H7 (cell line): ENCODE results near the gene DUSP9. TPM values are rescaled to one million over a fixed set of nuclear protein-coding genes. Genes with fewer than 3 reads are reported as not detected.

Experiments
- DNase-seq: peaks from one replicate; pipeline ENCODE4 v3.0.0; 2012
- H3K27me3 ChIP-seq: 2 replicates; pipeline ENCODE4 v1.6.0; 2011; ENCODE audit warnings: mild to moderate bottlenecking, low read length; ENCODE audit not compliant: control insufficient read depth, insufficient read depth
- H3K36me3 ChIP-seq: replicated peaks from 2 replicates; pipeline ENCODE4 v1.5.1; 2011; ENCODE audit warnings: low read length; ENCODE audit not compliant: control insufficient read depth, insufficient read depth
- H3K4me3 ChIP-seq: 2 replicates; pipeline ENCODE4 v1.5.1; 2011; ENCODE audit warnings: low read depth, mild to moderate bottlenecking, control low read depth, low read length, moderate library complexity; ENCODE audit not compliant: insufficient read depth
- total RNA-seq: library from RNA; depleted of rRNA; stranded (reverse); fragments of >200 nt; shearing (Covaris generic); gene quantifications from 2 replicates; pipeline ENCODE4 v1.2.3, GENCODE V29; 2014

DUSP9 gene
- total RNA-seq, 1 experiment from 2014 or later: 2.3 TPM

DNA sequence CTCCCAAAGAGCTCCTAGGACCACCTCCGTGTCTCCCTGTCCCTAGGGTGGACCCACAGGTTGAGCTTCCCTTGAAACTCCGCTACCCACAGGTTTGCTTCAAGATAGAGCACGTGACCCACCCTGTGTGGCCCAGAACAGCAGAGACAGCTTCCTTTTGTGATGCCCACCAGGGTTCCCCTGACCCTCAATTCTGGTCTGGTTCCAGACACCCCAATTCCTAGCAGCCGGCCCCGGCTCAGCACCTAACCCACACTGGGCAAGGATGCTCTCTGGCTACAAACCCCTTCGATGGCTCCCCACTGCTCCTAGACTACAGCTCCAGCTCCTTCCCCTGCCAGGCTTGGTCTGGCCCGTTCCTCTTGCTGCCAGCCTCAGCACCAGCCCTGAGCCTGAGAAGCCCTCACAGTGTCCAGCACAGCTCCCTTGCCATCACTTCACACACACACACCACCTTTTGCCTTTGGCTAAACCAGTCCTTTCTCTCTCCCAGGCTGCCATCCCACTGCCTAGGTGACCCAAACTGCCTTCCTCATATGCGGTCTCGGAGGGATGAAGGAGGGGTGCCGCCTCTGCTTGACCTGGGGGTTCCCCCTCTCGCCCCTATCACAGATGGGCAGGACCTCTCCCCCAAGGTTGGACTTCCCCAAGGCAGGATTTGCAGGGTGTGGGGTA lies 20.4 kb downstream of the DUSP9 start:
- Histone ChIP-seq H3K27me3 (peaks cover 2% of the 10 kb centered on the region; the same call in 1 of the 2 replicates), H3K36me3 (no peaks in the 10 kb centered on the region), H3K4me3 (no peak overlapping the region; the same call in 1 of the 2 replicates)
- DNase-seq: peak; percentile 19

DNA sequence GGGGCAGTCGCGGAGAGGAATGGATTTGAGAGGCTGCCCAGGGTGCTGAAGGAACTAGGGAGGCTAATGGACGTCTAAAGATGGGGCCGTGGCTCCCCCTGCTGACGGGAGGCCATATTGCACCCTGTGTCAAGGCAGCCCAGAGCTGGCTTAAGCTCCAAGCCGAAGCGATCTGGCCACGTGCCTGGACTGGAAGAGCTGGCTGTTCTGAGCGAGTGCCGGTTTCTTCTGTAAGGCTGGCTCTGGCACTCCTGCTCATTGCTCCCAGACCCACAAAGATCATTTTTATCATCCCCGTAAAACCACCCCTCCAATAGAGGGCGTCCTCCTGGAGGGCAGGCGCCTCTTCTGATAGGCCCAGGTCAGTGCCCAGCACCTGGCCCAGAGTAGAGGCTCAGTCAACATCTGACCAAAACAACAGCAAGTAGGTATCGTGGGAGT lies 21.0 kb downstream of the DUSP9 start:
- DNase-seq: peak; percentile 88
- Histone ChIP-seq H3K36me3 (no peaks in the 10 kb centered on the region), H3K4me3 (no peak overlapping the region; the same call in 1 of the 2 replicates), H3K27me3 (peaks cover 2% of the 10 kb centered on the region)

DNA sequence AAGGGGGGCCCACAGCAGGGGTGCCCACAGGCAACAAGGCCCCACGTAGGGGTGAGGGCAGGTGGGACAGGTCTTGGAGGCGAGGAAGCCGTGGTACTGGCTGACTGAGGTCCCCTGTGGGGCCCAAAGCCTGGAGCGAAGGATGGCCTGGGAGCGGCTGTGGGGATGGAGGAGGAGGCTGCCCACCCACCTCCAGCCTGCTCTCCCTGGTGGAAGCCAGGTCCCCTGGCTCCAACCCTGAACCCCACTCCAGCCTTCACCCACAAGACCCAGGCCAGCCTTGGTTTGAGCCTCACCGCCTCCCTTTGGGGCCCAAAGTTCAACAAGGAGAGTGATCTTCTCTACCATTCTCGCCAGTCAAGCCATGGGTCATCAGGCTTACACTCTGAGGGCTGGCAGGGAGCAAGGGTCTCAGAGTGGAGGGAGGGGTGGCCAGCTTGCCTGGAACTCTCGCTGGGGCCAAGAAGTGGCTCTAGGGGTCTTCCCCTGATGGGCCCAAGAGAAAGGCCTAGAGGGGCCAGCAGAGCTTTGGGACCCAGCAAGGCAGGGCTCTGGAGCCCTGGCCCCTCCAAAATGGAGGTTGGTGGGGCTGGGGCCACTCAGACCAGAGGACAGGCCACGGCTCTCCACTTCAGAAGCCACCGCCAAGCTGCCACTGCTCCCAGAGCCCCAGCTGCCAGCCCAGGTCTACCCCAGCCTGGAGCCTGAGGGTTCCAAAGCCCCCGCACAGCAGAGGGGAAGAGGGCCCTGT lies 21.6 kb downstream of the DUSP9 start:
- DNase-seq: peak; percentile 42
- Histone ChIP-seq H3K36me3 (no peaks in the 10 kb centered on the region), H3K27me3 (peaks cover 3% of the 10 kb centered on the region), H3K4me3 (no peak overlapping the region)

DNA sequence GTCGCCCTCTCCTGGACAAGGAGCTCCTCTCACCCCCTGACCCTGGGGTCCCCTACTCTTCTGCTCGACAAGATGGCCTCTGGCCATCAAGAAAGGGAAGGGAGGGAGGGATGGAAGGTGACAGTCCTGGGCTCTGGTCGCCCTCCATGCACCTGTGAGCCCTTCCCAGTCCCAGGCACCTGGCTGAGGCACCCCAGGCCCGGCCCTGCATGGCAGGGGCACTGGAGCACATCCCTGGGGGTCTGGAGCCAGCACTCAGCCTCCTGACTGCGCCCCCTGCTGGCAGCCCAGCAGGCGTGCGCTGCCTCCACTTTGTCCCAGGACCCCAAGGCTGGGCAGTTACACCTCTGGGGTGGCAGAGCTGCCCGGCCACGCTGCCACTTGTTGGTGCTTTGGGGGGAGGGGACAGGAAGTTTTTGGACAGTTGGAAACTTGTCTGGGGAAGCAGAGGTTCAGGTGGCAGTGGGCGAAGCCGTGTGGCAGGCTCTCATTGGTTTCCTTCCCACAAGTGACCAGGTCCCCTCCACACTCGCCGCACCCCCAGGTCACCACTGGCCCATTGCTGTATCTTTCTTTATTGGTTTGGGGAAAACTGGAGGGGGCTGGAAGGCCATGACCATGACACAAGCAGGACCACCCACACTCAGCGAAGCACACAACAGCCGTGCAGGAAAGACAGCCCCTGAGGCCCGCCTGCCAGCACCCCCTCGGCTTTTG lies 22.3 kb downstream of the DUSP9 start:
- peak; percentile 89 for DNase-seq
- Histone ChIP-seq H3K36me3 (no peaks in the 10 kb centered on the region), H3K27me3 (peaks cover 6% of the 10 kb centered on the region), H3K4me3 (no peak overlapping the region)

DNA sequence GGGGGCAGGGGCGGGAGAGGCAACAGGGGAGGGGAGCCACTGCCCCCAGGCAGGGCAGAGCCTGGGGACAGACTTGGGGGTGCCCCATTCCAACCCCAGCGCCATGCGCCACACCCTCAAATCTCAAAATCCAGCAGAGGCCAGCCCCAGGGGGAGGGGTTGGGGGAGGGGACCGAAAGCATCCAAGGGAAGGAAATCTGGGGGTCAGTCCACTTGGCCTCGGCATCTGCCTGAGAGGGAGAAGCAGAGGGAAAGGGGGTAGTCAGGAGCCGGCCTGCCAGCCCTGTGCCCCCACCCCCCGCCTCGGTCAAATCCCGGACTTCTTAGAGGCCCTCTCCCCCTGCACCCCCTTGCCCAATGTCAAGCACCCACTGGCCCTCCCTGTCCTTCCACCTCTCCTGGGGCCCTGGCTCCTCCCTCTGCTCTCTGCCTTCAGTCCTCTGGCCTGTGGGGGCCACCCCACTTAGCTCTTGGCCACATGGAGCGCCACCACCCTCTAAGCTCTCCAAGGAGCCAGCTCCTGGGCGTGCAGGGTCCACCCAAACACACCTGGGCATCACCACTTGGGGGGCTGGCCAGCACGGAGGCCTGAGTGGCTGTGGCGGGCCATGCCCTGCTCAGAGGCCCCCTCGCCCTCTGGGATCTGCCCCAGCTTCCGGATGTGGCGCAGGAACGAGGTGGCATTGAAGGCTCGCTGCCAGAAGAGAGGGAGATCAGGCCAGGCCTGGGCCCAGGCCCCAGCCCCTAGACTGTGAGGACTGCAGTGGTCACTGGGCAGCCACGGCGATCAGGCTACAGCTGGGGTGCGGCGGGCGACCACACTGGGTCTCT lies 23.1 kb downstream of the DUSP9 start:
- H3K27me3 ChIP-seq: peaks cover 6% of the 10 kb centered on the region
- DNase-seq: peak; percentile 43
- no peak overlapping the region for H3K4me3 ChIP-seq
- H3K36me3 ChIP-seq: no peaks in the 10 kb centered on the region

DNA sequence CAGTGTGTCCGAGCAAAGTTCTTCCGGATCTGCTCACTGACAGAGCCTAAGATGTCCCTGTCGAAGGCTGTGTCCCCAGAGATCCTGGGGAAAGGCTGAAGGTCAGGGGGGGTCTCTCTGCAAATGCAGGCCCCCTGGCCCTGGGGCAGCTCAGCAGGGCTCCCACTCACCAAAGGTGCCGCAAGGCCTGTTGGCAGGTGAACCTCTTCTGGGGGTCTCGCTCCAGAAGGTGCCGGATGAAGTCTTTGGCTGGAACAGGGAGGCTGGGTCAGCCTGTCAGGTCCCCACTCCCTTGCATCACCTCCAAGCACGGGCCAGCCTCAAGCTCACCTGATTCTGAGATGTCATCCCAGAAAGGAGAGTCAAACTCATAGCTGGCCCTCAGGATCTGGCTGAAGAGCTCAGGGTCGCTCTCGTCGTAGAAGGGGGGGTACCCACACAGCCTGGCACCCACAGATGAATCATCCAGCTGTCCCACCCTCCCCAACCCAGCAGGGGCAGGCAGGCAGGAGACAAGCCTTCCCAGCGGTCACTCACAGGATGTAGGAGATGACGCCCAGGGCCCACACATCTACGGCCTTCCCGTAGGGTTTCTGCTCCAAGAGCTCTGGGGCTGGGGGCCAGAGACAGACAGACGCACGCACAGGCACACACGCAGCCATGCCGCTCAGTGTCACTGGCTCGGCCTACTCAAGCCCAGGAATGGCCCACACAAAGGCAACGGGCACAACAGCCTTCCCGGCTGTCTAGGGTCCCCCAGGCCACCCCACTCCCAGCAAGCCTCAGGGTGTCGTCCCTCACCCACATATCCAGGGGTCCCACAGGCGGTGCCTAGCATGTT lies 24.0 kb downstream of the DUSP9 start:
- Histone ChIP-seq H3K36me3 (no peaks in the 10 kb centered on the region), H3K4me3 (no peak overlapping the region), H3K27me3 (peaks cover 6% of the 10 kb centered on the region)
- DNase-seq: peak; percentile 20

DNA sequence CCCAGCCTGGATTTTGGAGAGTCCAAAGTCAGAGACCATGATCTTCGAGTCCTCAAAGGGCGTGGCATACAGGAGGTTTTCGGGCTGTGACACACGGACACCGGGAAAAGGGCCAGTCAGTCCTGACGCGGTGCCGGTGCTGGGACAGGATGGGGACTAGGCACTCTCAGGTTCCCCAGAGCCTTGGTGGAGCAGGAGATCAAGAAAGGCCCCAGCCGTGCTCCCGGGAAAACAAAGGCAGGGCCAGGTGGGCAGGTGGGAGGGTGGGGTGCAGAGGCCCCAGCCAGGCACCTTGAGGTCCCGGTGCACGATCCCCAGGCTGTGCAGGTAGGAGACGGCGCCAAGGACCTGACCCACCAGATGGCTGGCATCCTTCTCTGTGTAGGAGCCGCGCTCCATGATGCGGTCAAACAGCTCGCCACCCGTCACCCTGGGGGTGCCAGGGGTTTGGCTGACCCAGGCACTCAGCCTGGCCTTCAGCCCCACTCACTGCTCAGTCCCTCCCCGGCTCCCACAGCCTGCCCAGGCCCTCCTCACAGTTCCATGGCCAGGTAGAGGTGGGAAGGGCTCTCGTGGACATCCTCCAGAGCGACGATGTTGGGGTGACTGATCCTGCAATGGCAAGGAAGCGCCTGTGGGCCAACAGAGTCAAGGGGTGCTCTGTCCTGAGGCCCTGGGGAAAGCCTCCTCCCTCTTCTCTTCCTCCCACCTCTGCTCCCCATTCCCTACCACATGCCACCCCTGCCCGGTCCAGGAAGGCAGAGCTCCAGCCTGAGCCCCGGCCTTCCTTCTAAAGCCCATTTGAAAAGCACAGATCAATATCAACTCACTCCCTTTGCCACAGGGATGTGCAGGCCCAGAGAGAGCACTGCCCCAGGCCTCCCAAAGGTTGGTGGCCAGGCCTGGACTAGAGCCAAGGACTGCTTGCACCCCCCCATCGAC lies 24.9 kb downstream of the DUSP9 start:
- DNase-seq: peak; percentile 31
- Histone ChIP-seq H3K4me3 (no peak overlapping the region), H3K36me3 (no peaks in the 10 kb centered on the region), H3K27me3 (peaks cover 6% of the 10 kb centered on the region)

DNA sequence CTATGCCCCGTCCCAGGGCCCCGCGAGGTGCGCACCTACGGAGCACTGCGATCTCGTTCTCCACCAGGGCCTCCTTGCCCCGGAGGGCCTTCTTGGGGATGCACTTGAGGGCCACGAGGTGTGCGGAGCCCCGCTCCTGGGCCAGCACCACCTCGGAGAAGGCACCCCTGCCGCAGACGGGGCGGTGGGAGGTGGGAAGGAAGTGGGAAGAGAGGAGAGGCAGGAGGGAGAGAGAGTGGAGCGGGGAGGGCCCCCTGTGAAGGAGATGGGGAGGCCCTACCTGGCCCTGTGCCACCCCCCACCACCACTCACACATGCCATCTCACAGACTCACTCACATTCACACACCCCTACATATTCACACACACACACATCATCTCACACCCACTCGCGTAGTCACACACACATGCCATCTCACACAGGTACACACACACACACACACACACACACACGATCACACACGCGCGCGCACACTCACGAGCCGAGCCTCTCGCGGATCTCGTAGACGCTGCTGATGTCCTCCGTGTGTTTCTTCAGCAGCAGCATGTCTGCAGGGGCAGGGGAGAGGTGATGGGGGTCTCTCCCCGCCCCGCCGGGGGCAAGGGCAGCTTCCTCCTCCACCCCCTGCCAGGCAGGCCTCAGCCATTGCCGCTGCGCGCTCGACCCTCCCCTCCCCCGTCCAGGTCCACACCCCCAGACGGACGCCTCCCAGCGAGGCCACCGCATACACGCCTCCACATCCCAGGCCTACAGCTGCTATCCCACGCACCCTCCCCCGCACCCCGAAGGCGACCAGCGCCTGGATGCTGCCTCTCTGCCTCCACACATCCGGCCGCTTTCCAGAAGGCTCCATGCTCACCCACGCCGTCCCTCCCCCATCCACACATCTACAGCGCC lies 25.8 kb downstream of the DUSP9 start:
- Histone ChIP-seq H3K36me3 (no peaks in the 10 kb centered on the region), H3K4me3 (0 out of 2 replicates have a peak overlapping the region, but pooled peaks have one; percentile 5)
- peak; percentile 69 for DNase-seq

DNA sequence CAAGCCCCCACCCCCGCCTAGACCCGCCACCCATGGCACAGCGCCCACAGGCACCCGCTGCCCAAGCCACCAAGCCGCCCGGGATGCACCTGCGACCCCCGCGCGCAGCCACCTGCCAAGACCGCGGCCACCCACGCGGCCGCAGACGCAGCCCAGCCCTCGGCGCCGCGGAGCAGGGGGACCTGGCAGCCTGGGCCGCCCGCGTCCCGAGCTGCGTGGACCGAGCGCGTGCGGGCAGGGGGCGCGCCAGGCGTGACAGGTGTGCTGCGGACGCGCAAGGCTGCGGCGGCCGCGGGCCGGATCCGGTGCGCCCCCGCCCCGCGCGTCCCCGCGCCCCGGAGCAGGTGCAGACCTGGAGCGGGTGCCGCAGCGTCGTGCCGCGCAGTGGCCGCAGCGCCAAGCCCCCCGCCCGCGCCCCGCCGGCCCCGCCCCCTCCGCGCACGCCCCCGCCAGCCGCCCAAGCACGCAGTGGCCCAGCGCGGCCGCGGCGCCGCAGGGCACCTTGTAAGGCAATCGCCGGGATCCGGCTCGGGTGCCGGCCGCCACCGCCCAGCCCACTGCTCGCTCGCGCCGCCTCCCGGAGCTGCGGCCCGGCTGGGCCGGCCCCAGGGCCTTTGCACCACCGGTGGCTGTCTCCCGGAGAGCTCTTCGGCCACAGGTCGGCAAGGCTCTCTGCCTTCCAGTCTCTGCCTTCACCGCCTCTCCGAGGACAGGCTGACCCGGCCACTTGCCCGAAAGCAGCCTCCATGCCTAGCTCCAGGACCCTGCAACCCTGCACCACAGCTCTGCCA lies 26.6 kb downstream of the DUSP9 start, which contains the start of gene PNCK:
Gene PNCK (minus strand): TSS at position 386 of the 791 bp plus-strand sequence. CDS start 737 bp downstream, outside the sequence.
- Histone ChIP-seq H3K36me3 (no peaks in the 10 kb centered on the region), H3K4me3 (peak within 1 kb of the TSS; percentile 5; the same call in 1 of the 2 replicates), H3K27me3 (peaks cover 4% of the 10 kb centered on the region; the same call in 1 of the 2 replicates)
- peak; percentile 82 for DNase-seq

More for the DNA sequence above, 25.8 kb downstream of the DUSP9 start:
- H3K27me3 ChIP-seq: peaks cover 4% of the 10 kb centered on the region; the same call in 1 of the 2 replicates

DNA sequence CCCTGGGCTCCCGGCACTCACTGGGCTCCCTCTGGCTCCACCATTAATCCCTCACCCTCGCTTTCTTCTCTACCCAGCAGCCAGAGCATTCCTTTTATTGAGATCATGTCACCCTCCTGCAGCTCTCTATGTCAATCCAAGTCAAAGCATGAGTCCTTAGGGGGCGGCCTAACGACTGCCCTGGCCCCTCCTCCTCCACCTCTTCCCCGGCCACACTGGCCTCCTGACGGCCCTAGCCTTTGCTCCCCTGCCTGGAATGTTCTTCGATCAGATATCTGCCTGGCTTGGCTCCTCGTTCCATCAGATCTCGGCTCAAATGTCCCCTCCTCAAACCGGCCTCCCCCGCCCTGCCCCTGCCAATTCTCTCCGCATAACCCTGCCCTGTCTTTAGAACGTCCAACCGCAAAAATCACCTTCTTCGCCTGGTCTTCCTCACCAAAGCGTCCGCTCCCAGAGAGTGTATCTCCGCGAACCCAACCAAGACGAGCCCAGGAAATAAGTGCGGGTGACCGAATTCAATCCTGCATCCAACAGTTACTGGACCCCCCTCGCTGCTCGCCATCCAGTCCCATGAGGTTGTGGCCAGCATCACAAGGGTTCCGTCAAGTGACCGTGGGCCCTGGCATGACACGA lies 27.3 kb downstream of the DUSP9 start:
- Histone ChIP-seq H3K36me3 (no peaks in the 10 kb centered on the region), H3K4me3 (no peak overlapping the region), H3K27me3 (peaks cover 4% of the 10 kb centered on the region; the same call in 1 of the 2 replicates)
- peak; percentile 66 for DNase-seq

DNA sequence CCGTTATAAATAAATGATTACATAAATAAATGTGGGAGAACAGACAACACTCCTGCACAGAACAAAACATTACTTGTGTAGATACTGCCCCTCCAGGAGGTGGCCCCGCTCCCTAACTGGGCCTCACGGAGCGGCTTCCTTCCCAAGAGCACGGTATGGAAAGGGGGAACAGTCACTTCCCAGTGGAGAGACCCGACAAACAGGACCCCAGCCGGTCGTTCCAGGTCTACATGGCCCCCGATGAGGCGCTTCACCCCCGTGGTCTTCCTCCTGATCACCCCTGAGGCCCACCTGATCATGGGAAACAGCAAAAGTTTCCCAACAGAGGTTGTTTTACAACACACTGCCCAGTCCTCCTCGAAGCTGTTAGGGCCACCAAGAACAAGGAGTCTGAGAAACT lies 34.2 kb downstream of the DUSP9 start:
- DNase-seq: peak; percentile 17
- Histone ChIP-seq H3K36me3 (no peaks in the 10 kb centered on the region), H3K4me3 (no peak overlapping the region), H3K27me3 (no peaks in the 10 kb centered on the region)
